A549 (cell line): ENCODE measurements around the gene MFAP4. TPM values are rescaled to one million over a fixed set of nuclear protein-coding genes. Genes with fewer than 3 reads are reported as not detected.

Experiments
- ATAC-seq, 2 experiments: fragments of 200-7000 bp in 1 of 2; fragments of >200 bp in 1 of 2; cut with Nextera tagmentation in 1 of 2; cut with Tn5 transposase in 1 of 2; 3 replicates each; pipeline versions ENCODE4 v1.8.0 to v1.9.1; 2018 to 2020; ENCODE audit warnings: mild to moderate bottlenecking in 1 of 2, moderate library complexity in 1 of 2
- CTCF ChIA-PET: fragments of 300-600 bp; sonication (Branson Sonifier 250); formaldehyde crosslinking; extraction: SDS; loops from one replicate; lab custom pipeline; 2021; ENCODE audit warnings: antibody characterized with exemption, inconsistent platforms; lab: Yijun Ruan, JAX
- POLR2A ChIA-PET: fragments of 350-600 bp; formaldehyde crosslinking; extraction: SDS; loops from one replicate; lab custom pipeline; 2021; ENCODE audit warnings: antibody characterized with exemption, inconsistent platforms; lab: Yijun Ruan, JAX
- DNase-seq, 2 experiments: peaks; one replicate each; pipeline versions ENCODE4 v3.0.0 to v3.0.0-alpha.2; 2011 to 2016; ENCODE audit warnings: low read depth in 1 of 2, low spot score in 1 of 2
- FAIRE-seq: peaks from 2 replicates; lab custom pipeline; 2011; peaks lifted over from hg19 to GRCh38; lab: Jason Lieb, UNC
- H3K27ac ChIP-seq, 2 experiments: fragments of >200 bp; sonication (Bioruptor Twin); formaldehyde crosslinking; 3 replicates each; pipeline ENCODE4 v1.5.1; 2016 to 2017
- H3K4me1 ChIP-seq: fragments of >200 bp; sonication (Bioruptor Twin); formaldehyde crosslinking; 3 replicates; pipeline ENCODE4 v1.6.1; 2016
- H3K4me2 ChIP-seq: fragments of >200 bp; sonication (Bioruptor Twin); formaldehyde crosslinking; 3 replicates; pipeline ENCODE4 v1.6.1; 2016
- H3K4me3 ChIP-seq: fragments of >200 bp; sonication (Bioruptor Twin); formaldehyde crosslinking; 3 replicates; pipeline ENCODE4 v1.5.1; 2016
- H3K9me3 ChIP-seq: fragments of >200 bp; sonication (Bioruptor Twin); formaldehyde crosslinking; 3 replicates; pipeline ENCODE4 v1.6.1; 2016
- BCL3 ChIP-seq: fragments of >200 bp; sonication (Bioruptor Twin); formaldehyde crosslinking; IDR thresholded peaks from 3 replicates; pipeline ENCODE4 v1.6.1; 2016
- BHLHE40 ChIP-seq: IDR thresholded peaks from 2 replicates; pipeline ENCODE4 v1.6.1; 2012; ENCODE audit warnings: low read depth, low read length, inconsistent platforms
- CTCF ChIP-seq: fragments of >200 bp; sonication (Bioruptor Twin); formaldehyde crosslinking; IDR thresholded peaks from 3 replicates; pipeline ENCODE4 v1.5.1; 2016
- E2F6 ChIP-seq: IDR thresholded peaks from 2 replicates; pipeline ENCODE4 v1.6.1; 2012; ENCODE audit warnings: low read depth, borderline replicate concordance
- EHF ChIP-seq: fragments of 250-450 bp; sonication (Bioruptor Pico); IDR thresholded peaks from 2 replicates; pipeline ENCODE4 v1.5.0; 2020; ENCODE audit warnings: mild to moderate bottlenecking
- EHMT2 ChIP-seq: fragments of 200-600 bp; sonication (generic); IDR thresholded peaks from 2 replicates; pipeline ENCODE4 v1.6.1; 2016; ENCODE audit warnings: antibody characterized with exemption, low read depth, mild to moderate bottlenecking, moderate library complexity
- ELK1 ChIP-seq: fragments of 150-350 bp; IDR thresholded peaks from 2 replicates; pipeline ENCODE4 v1.6.1; 2014; ENCODE audit warnings: low read depth, mild to moderate bottlenecking, low read length
- FOSL2 ChIP-seq, 2 experiments: fragments of 450-650 bp in 1 of 2; fragments of >200 bp in 1 of 2; sonication (Bioruptor Twin) in 1 of 2; formaldehyde crosslinking; IDR thresholded peaks; 2 replicates each; pipeline versions ENCODE4 v1.5.0 to v1.6.1; 2016 to 2020; ENCODE audit warnings: mild to moderate bottlenecking in 1 of 2, moderate library complexity in 1 of 2
- HDAC2 ChIP-seq: fragments of 200-600 bp; sonication (generic); IDR thresholded peaks from 2 replicates; pipeline ENCODE4 v1.6.1; 2016
- HES2 ChIP-seq: fragments of >200 bp; sonication (Bioruptor Twin); formaldehyde crosslinking; IDR thresholded peaks from 2 replicates; pipeline ENCODE4 v1.6.1; 2016
- HEYL ChIP-seq: fragments of 250-450 bp; sonication (Bioruptor Pico); IDR thresholded peaks from 2 replicates; pipeline ENCODE4 v1.8.0; 2021; ENCODE audit warnings: mild to moderate bottlenecking, moderate library complexity
- HOXB13 ChIP-seq: fragments of 250-450 bp; sonication (Bioruptor Pico); IDR thresholded peaks from 2 replicates; pipeline ENCODE4 v1.5.0; 2020; ENCODE audit warnings: low read depth, mild to moderate bottlenecking, moderate library complexity
- JUN ChIP-seq, 2 experiments: fragments of >200 bp; sonication (Bioruptor Twin); formaldehyde crosslinking; IDR thresholded peaks; 2 replicates in 1 of 2; 3 replicates in 1 of 2; pipeline ENCODE4 v1.6.1; 2016 to 2017
- KDM1A ChIP-seq: fragments of 200-600 bp; sonication (generic); IDR thresholded peaks from 2 replicates; pipeline ENCODE4 v1.6.1; 2016; ENCODE audit warnings: low read depth, mild to moderate bottlenecking
- MYC ChIP-seq: IDR thresholded peaks from 2 replicates; pipeline ENCODE4 v1.6.1; 2012; ENCODE audit warnings: mild to moderate bottlenecking, inconsistent platforms, low read length, improper control_type of control experiment, borderline replicate concordance
- NPAS2 ChIP-seq: fragments of 250-450 bp; sonication (Bioruptor Pico); IDR thresholded peaks from 2 replicates; pipeline ENCODE4 v1.8.0; 2022; ENCODE audit warnings: mild to moderate bottlenecking, moderate library complexity, borderline replicate concordance
- PBX3 ChIP-seq: IDR thresholded peaks from 2 replicates; pipeline ENCODE4 v1.6.1; 2012
- POLR2AphosphoS2 ChIP-seq: conservative IDR thresholded peaks from 2 replicates; pipeline ENCODE4 v1.6.1; 2012; ENCODE audit warnings: low read length, improper control_type of control experiment, inconsistent platforms
- RAD21 ChIP-seq, 2 experiments: fragments of >200 bp in 1 of 2; sonication (Bioruptor Twin) in 1 of 2; formaldehyde crosslinking in 1 of 2; IDR thresholded peaks in 1 of 2; conservative IDR thresholded peaks in 1 of 2; 2 replicates in 1 of 2; 3 replicates in 1 of 2; pipeline ENCODE4 v1.6.1; 2012 to 2018; ENCODE audit warnings: inconsistent platforms in 1 of 2
- RFX5 ChIP-seq: fragments of 450-650 bp; IDR thresholded peaks from 2 replicates; pipeline ENCODE4 v1.7.1; 2014; ENCODE audit warnings: antibody characterized with exemption, mild to moderate bottlenecking, moderate library complexity
- TFCP2L1 ChIP-seq: fragments of 250-450 bp; sonication (Bioruptor Pico); IDR thresholded peaks from 2 replicates; pipeline ENCODE4 v1.5.0; 2021; ENCODE audit warnings: mild to moderate bottlenecking
- TP53 ChIP-seq: fragments of 250-450 bp; sonication (Bioruptor Pico); IDR thresholded peaks from 2 replicates; pipeline ENCODE4 v1.5.0; 2021; ENCODE audit warnings: mild to moderate bottlenecking, moderate library complexity
- USF2 ChIP-seq: fragments of 450-650 bp; IDR thresholded peaks from 2 replicates; pipeline ENCODE4 v1.6.1; 2014; ENCODE audit warnings: antibody characterized with exemption
- ZC3H11A ChIP-seq: fragments of 450-650 bp; IDR thresholded peaks from 2 replicates; pipeline ENCODE4 v1.6.1; 2014; ENCODE audit warnings: antibody characterized with exemption, mild to moderate bottlenecking
- ZNF302 ChIP-seq: fragments of 250-450 bp; sonication (Bioruptor Pico); IDR thresholded peaks from 2 replicates; pipeline ENCODE4 v1.9.0; 2021; ENCODE audit warnings: inconsistent platforms, mild to moderate bottlenecking, moderate library complexity
- WGBS: methylation state at CpG from one replicate; pipeline ENCODE4 v1.1.6; 2017; ENCODE audit errors: missing lambda C conversion rate; 5-methylcytosine and 5-hydroxymethylcytosine counted together
- polyA plus RNA-seq, 4 experiments: library from polyadenylated mRNA; depleted of rRNA in 3 of 4; stranded (reverse); fragments of >200 nt; fragmentation: RNase III in 1 of 4; extraction: RNeasy Plus Mini Kit Qiagen cat#74134 plus additional on column Dnase treatment in 1 of 4; gene quantifications; 2 replicates in 3 of 4; 3 replicates in 1 of 4; pipeline ENCODE4 v1.2.3, GENCODE V29; 2011 to 2017

Gene MFAP4
- polyA plus RNA-seq, 2 of the 4 experiments (the other 2 are of a cell fraction), result 0.13 TPM; not detected in 1

GRCh38 chr17:19411631-19412030 is 24.6 kb upstream of the MFAP4 start:
- CTCF ChIA-PET, result interaction anchor here (1.1 to 9.1 kb wide), 3 partner anchors 11 to 49 kb away, joined by 4 to 58 read pairs (median 35); partner anchors contain the start of gene B9D1
- Histone ChIP-seq H3K4me1 (no peaks in the 10 kb centered on the region), H3K27ac (no peak overlapping the region), H3K4me3 (no peak overlapping the region), H3K9me3 (no peaks in the 10 kb centered on the region), H3K4me2 (no peak overlapping the region)
- ATAC-seq (no peak), FAIRE-seq (no peak), DNase-seq (no peak)
- WGBS, result 82% methylated on average over 9 of the region's 9 CpGs
- POLR2A ChIA-PET, result interaction anchor here (0.6 kb wide), 1 partner anchor 50 kb away, joined by 3 read pairs; no protein-coding TSS in a partner anchor
- no peak for TF ChIP-seq HES2
- TF ChIP-seq E2F6, result no peak
- TF ChIP-seq MYC, result no peak
- no peak for TF ChIP-seq HOXB13 (CRISPR knock-in tag)
- no peak for TF ChIP-seq HDAC2
- TF ChIP-seq NPAS2 (CRISPR knock-in tag), result no peak
- no peak for TF ChIP-seq RFX5
- TF ChIP-seq PBX3, result no peak
- TF ChIP-seq TFCP2L1 (CRISPR knock-in tag), result no peak
- TF ChIP-seq EHF (CRISPR knock-in tag), result no peak
- no peak for TF ChIP-seq RAD21 (conservative IDR thresholded peaks at IDR 0.05 in 1 of 2, IDR thresholded peaks at IDR 0.05 in 1 of 2)

GRCh38 chr17:19410875-19411620 is 24.1 kb upstream of the MFAP4 start, which contains the start of gene RNF112:
Gene RNF112 (plus strand): TSS chr17:19411232. CDS start chr17:19411409, 177 bp downstream.
- no peak within 1 kb of the TSS for H3K4me3 ChIP-seq
- TF ChIP-seq KDM1A, result no peak
- TF ChIP-seq USF2, result no peak
- no peak for TF ChIP-seq ZC3H11A
- TF ChIP-seq EHMT2, result no peak
- no peak for TF ChIP-seq BHLHE40
- no peak for TF ChIP-seq EHF (CRISPR knock-in tag)
- no peak for TF ChIP-seq POLR2AphosphoS2
- no peak for TF ChIP-seq ELK1
- TF ChIP-seq HEYL (CRISPR knock-in tag), result no peak
- no peak for TF ChIP-seq BCL3
- TF ChIP-seq JUN (IDR thresholded peaks at IDR 0.05), result no peak
- TF ChIP-seq TP53 (CRISPR knock-in tag), result no peak
- no peak for TF ChIP-seq FOSL2 (IDR thresholded peaks at IDR 0.05)
- no peak for TF ChIP-seq FOSL2 (CRISPR knock-in tag; IDR thresholded peaks at IDR 0.05)
- TF ChIP-seq CTCF, result no peak
- TF ChIP-seq HES2, result no peak
- TF ChIP-seq ZNF302 (CRISPR knock-in tag), result no peak
- 56% methylated on average over 23 of the region's 23 CpGs for WGBS
- ChIA-PET CTCF (interaction anchor here (1.1 to 9.1 kb wide), 3 partner anchors 10 to 49 kb away, joined by 4 to 58 read pairs (median 35); partner anchors contain the start of gene B9D1), POLR2A (interaction anchor here (0.6 kb wide), 1 partner anchor 50 kb away, joined by 3 read pairs; no protein-coding TSS in a partner anchor)
- FAIRE-seq (no peak), DNase-seq (no peak), ATAC-seq (peak in 1 of 2 experiments; percentile 23; a peak in 1 of 6 replicates)
- no peak within 1 kb of the TSS for H3K4me2 ChIP-seq
- H3K4me1 ChIP-seq, result no peaks in the 10 kb centered on the region
- no peaks in the 10 kb centered on the region for H3K9me3 ChIP-seq
- H3K27ac ChIP-seq, result peak within 1 kb of the TSS in 1 of 2 experiments; percentile 34; a peak in 1 of 6 replicates
